NT2/D1 (cell line): ENCODE measurements around the gene ADAMTS2.

Experiments used
- YY1 ChIP-seq: IDR thresholded peaks from 2 replicates; pipeline ENCODE4 v1.6.1; 2011; ENCODE audit not compliant: insufficient read length, insufficient read depth
- ZNF274 ChIP-seq: IDR thresholded peaks from 2 replicates; pipeline ENCODE4 v1.6.1; 2011; ENCODE audit warnings: mild to moderate bottlenecking, low read depth, low read length

GRCh38 chr5:179339081-179339480 lies 6.2 kb downstream of the ADAMTS2 start:
- no peak for TF ChIP-seq YY1
- no peak for TF ChIP-seq ZNF274
